ENCODE data around the gene NUP50.

NUP50 gene

DNA sequence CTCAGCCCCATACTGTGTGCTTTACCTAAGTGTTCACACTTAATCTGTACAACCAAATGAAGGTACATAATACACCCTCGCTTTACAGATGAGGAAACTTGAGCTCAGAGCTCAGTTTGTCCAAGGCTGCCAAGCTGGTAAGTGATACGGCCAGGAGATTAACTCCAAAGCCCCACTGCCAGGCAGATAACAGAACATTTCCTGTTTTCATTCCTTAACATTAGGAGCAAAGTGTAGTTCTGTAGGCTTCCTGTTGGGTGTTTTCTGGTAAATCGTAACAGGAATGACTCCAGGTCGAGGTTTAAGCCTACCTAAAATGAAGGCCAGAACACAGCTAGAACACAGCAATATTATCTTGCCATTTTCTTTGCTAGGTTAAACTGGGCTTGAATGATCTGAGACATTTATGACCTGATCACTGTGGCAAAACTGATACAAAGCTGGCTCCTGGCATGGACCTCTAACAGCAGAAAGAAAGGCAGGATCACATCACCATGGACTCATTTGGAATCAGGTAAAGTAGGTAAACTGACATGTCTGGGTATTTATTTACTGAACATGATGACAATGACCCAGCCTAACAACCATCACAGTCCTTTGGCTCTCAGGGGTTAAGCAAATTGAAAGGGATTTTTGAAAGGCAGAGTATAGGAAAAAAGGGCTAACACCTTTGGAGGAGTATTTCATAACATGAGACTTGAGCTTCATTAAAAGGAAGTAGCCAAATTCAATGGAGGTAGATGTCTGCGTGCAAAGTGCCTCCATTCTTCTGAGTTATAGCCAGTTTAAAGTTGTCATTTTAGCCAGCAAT lies 3.9 kb upstream of the NUP50 start:
- H3K27ac ChIP-seq (ENCODE audit: insufficient read depth in 1 of 2, low read depth in 1 of 2, low read length in 2 of 2, poor library complexity in 1 of 2, severe bottlenecking in 2 of 2), result no peak overlapping the region
- 31% methylated on average over 4 of the region's 5 CpGs for WGBS (ENCODE audit: insufficient coverage)
- H3K36me3 ChIP-seq (ENCODE audit: control insufficient read depth in 4 of 4, insufficient read depth in 4 of 4, low read length in 3 of 4), result peaks cover 2 to 26% (median 8%) of the 10 kb centered on the region in 4 experiments
- H3K9me3 ChIP-seq (ENCODE audit: control extremely low read depth in 1 of 5, control insufficient read depth in 4 of 5, insufficient read depth in 2 of 5, low read depth in 1 of 5, low read length in 4 of 5), result no peaks in the 10 kb centered on the region
- DNase-seq, result no peak
- H3K27me3 ChIP-seq (replicated peaks in 2 of 5; ENCODE audit: control insufficient read depth in 4 of 5, insufficient read depth in 5 of 5, low read length in 4 of 5), result no peaks in the 10 kb centered on the region
- ChIA-PET POLR2A (interaction anchor here (0.7 kb wide), 1 partner anchor 13 kb away, joined by 3 read pairs; no protein-coding TSS in a partner anchor), CTCF (interaction anchor here (0.9 to 1.4 kb wide), 4 partner anchors 8 to 57 kb away, joined by 3 to 4 read pairs (median 3); no protein-coding TSS in a partner anchor)
- peaks cover 13 to 50% (median 25%) of the 10 kb centered on the region in 4 experiments for H3K4me1 ChIP-seq (ENCODE audit: control extremely low read depth in 1 of 4, control insufficient read depth in 4 of 4, insufficient read depth in 4 of 4, low read length in 3 of 4)
- H3K4me3 ChIP-seq (ENCODE audit: control insufficient read depth in 1 of 7, extremely low read depth in 1 of 7, insufficient read depth in 4 of 7, low read depth in 2 of 7, low read length in 6 of 7), result peak overlapping the region in 2 of 7 experiments; percentile 6 to 25

GRCh38 chr22:45162531-45162930 lies 1.2 kb upstream of the NUP50 start:
- no peaks in the 10 kb centered on the region for H3K9me3 ChIP-seq (ENCODE audit: control extremely low read depth in 1 of 5, control insufficient read depth in 4 of 5, insufficient read depth in 2 of 5, low read depth in 1 of 5, low read length in 4 of 5)
- peak overlapping the region in 1 of 2 experiments; percentile 76 for H3K27ac ChIP-seq (ENCODE audit: insufficient read depth in 1 of 2, low read depth in 1 of 2, low read length in 2 of 2, poor library complexity in 1 of 2, severe bottlenecking in 2 of 2)
- H3K4me3 ChIP-seq (ENCODE audit: control insufficient read depth in 1 of 7, extremely low read depth in 1 of 7, insufficient read depth in 4 of 7, low read depth in 2 of 7, low read length in 6 of 7), result peak overlapping the region in 2 of 7 experiments; percentile 90 to 94
- WGBS (ENCODE audit: insufficient coverage), result 89% methylated on average over 17 of the region's 19 CpGs
- H3K27me3 ChIP-seq (replicated peaks in 2 of 5; ENCODE audit: control insufficient read depth in 4 of 5, insufficient read depth in 5 of 5, low read length in 4 of 5), result no peaks in the 10 kb centered on the region
- H3K4me1 ChIP-seq (ENCODE audit: control extremely low read depth in 1 of 4, control insufficient read depth in 4 of 4, insufficient read depth in 4 of 4, low read length in 3 of 4), result peaks cover 22 to 70% (median 39%) of the 10 kb centered on the region in 4 experiments
- ChIA-PET CTCF (no interaction called here), POLR2A (no interaction called here)
- H3K36me3 ChIP-seq (ENCODE audit: control insufficient read depth in 4 of 4, insufficient read depth in 4 of 4, low read length in 3 of 4), result peaks cover under 1 to 13% (median 7%) of the 10 kb centered on the region in 4 experiments
- DNase-seq, result no peak

GRCh38 chr22:45163099-45163450 lies 650 bp upstream of the NUP50 start:
- 4% methylated on average over 9 of the region's 13 CpGs for WGBS (ENCODE audit: insufficient coverage)
- DNase-seq, result peak in 2 of 3 donors; percentile 52 to 63

GRCh38 chr22:45164270-45165088 lies 754 bp downstream of the NUP50 start:
- 0% methylated on average over 50 of the region's 59 CpGs for WGBS (ENCODE audit: insufficient coverage)
- ChIA-PET POLR2A (interaction anchor here (0.9 kb wide), 1 partner anchor 58 kb away, joined by 3 read pairs; no protein-coding TSS in a partner anchor), CTCF (interaction anchor here (0.9 to 1.9 kb wide), 4 partner anchors 15 to 64 kb away, joined by 3 to 5 read pairs (median 4); no protein-coding TSS in a partner anchor)
- Histone ChIP-seq H3K4me1 (ENCODE audit: control extremely low read depth in 1 of 4, control insufficient read depth in 4 of 4, insufficient read depth in 4 of 4, low read length in 3 of 4) (peaks cover 19 to 59% (median 38%) of the 10 kb centered on the region in 4 experiments), H3K27ac (ENCODE audit: insufficient read depth in 1 of 2, low read depth in 1 of 2, low read length in 2 of 2, poor library complexity in 1 of 2, severe bottlenecking in 2 of 2) (peak overlapping the region; percentile 35 to 79), H3K27me3 (replicated peaks in 2 of 5; ENCODE audit: control insufficient read depth in 4 of 5, insufficient read depth in 5 of 5, low read length in 4 of 5) (no peaks in the 10 kb centered on the region), H3K9me3 (ENCODE audit: control extremely low read depth in 1 of 5, control insufficient read depth in 4 of 5, insufficient read depth in 2 of 5, low read depth in 1 of 5, low read length in 4 of 5) (no peaks in the 10 kb centered on the region), H3K36me3 (ENCODE audit: control insufficient read depth in 4 of 4, insufficient read depth in 4 of 4, low read length in 3 of 4) (peaks cover 5 to 19% (median 11%) of the 10 kb centered on the region in 4 experiments), H3K4me3 (ENCODE audit: control insufficient read depth in 1 of 7, extremely low read depth in 1 of 7, insufficient read depth in 4 of 7, low read depth in 2 of 7, low read length in 6 of 7) (peak overlapping the region; percentile 69 to 94 (median 86))
- peak in 1 of 3 donors; percentile 36 for DNase-seq

More at GRCh38 chr22:45163099-45163450, 650 bp upstream of the NUP50 start:
- H3K9me3 ChIP-seq (ENCODE audit: control extremely low read depth in 1 of 5, control insufficient read depth in 4 of 5, insufficient read depth in 2 of 5, low read depth in 1 of 5, low read length in 4 of 5), result no peaks in the 10 kb centered on the region
- peaks cover 21 to 65% (median 39%) of the 10 kb centered on the region in 4 experiments for H3K4me1 ChIP-seq (ENCODE audit: control extremely low read depth in 1 of 4, control insufficient read depth in 4 of 4, insufficient read depth in 4 of 4, low read length in 3 of 4)
- peaks cover 0 to 9% (median 5%) of the 10 kb centered on the region in 4 experiments for H3K36me3 ChIP-seq (ENCODE audit: control insufficient read depth in 4 of 4, insufficient read depth in 4 of 4, low read length in 3 of 4)
- H3K27me3 ChIP-seq (replicated peaks in 2 of 5; ENCODE audit: control insufficient read depth in 4 of 5, insufficient read depth in 5 of 5, low read length in 4 of 5), result no peaks in the 10 kb centered on the region
- H3K27ac ChIP-seq (ENCODE audit: insufficient read depth in 1 of 2, low read depth in 1 of 2, low read length in 2 of 2, poor library complexity in 1 of 2, severe bottlenecking in 2 of 2), result peak overlapping the region; percentile 33 to 76
- ChIA-PET POLR2A (interaction anchor here (0.9 kb wide), 1 partner anchor 59 kb away, joined by 3 read pairs; no protein-coding TSS in a partner anchor), CTCF (interaction anchor here (0.9 kb wide), 1 partner anchor 62 kb away, joined by 3 read pairs; no protein-coding TSS in a partner anchor)
- peak overlapping the region; percentile 69 to 94 (median 86) for H3K4me3 ChIP-seq (ENCODE audit: control insufficient read depth in 1 of 7, extremely low read depth in 1 of 7, insufficient read depth in 4 of 7, low read depth in 2 of 7, low read length in 6 of 7)

GRCh38 chr22:45166932-45167331 lies 3.2 kb downstream of the NUP50 start:
- Histone ChIP-seq H3K36me3 (ENCODE audit: control insufficient read depth in 4 of 4, insufficient read depth in 4 of 4, low read length in 3 of 4) (peaks cover 5 to 40% (median 28%) of the 10 kb centered on the region in 4 experiments), H3K9me3 (ENCODE audit: control extremely low read depth in 1 of 5, control insufficient read depth in 4 of 5, insufficient read depth in 2 of 5, low read depth in 1 of 5, low read length in 4 of 5) (no peaks in the 10 kb centered on the region), H3K4me3 (ENCODE audit: control insufficient read depth in 1 of 7, extremely low read depth in 1 of 7, insufficient read depth in 4 of 7, low read depth in 2 of 7, low read length in 6 of 7) (peak overlapping the region in 1 of 7 experiments; percentile 19), H3K27me3 (replicated peaks in 2 of 5; ENCODE audit: control insufficient read depth in 4 of 5, insufficient read depth in 5 of 5, low read length in 4 of 5) (no peaks in the 10 kb centered on the region), H3K4me1 (ENCODE audit: control extremely low read depth in 1 of 4, control insufficient read depth in 4 of 4, insufficient read depth in 4 of 4, low read length in 3 of 4) (peaks cover 10 to 54% (median 30%) of the 10 kb centered on the region in 4 experiments), H3K27ac (ENCODE audit: insufficient read depth in 1 of 2, low read depth in 1 of 2, low read length in 2 of 2, poor library complexity in 1 of 2, severe bottlenecking in 2 of 2) (no peak overlapping the region)
- WGBS (ENCODE audit: insufficient coverage), result 78% methylated on average over 3 of the region's 5 CpGs
- DNase-seq, result peak in 2 of 3 donors; percentile 57 to 74
- ChIA-PET POLR2A (no interaction called here), CTCF (interaction anchor here (2.2 kb wide), 1 partner anchor 71 kb away, joined by 5 read pairs; no protein-coding TSS in a partner anchor)

- POLR2A ChIA-PET, result interaction anchor here (0.6 kb wide), 1 partner anchor 499 kb away, joined by 5 read pairs; no protein-coding TSS in a partner anchor
- CTCF ChIA-PET, result interaction anchor here (1.1 kb wide), 1 partner anchor 21 kb away, joined by 3 read pairs; no protein-coding TSS in a partner anchor
- Histone ChIP-seq H3K4me1 (ENCODE audit: control extremely low read depth in 1 of 4, control insufficient read depth in 4 of 4, insufficient read depth in 4 of 4, low read length in 3 of 4) (peaks cover 13 to 53% (median 27%) of the 10 kb centered on the region in 4 experiments), H3K4me3 (ENCODE audit: control insufficient read depth in 1 of 7, extremely low read depth in 1 of 7, insufficient read depth in 4 of 7, low read depth in 2 of 7, low read length in 6 of 7) (no peak overlapping the region), H3K9me3 (ENCODE audit: control extremely low read depth in 1 of 5, control insufficient read depth in 4 of 5, insufficient read depth in 2 of 5, low read depth in 1 of 5, low read length in 4 of 5) (no peaks in the 10 kb centered on the region), H3K36me3 (ENCODE audit: control insufficient read depth in 4 of 4, insufficient read depth in 4 of 4, low read length in 3 of 4) (peaks cover 9 to 68% (median 44%) of the 10 kb centered on the region in 4 experiments), H3K27me3 (replicated peaks in 2 of 5; ENCODE audit: control insufficient read depth in 4 of 5, insufficient read depth in 5 of 5, low read length in 4 of 5) (no peaks in the 10 kb centered on the region), H3K27ac (ENCODE audit: insufficient read depth in 1 of 2, low read depth in 1 of 2, low read length in 2 of 2, poor library complexity in 1 of 2, severe bottlenecking in 2 of 2) (peak overlapping the region; percentile 25 to 58)
- 66% methylated on average over 18 of the region's 19 CpGs for WGBS (ENCODE audit: insufficient coverage)
- peak in 2 of 3 donors; percentile 43 to 66 for DNase-seq
Observed at GRCh38 chr22:45169591-45170466, 6.1 kb downstream of the NUP50 start.

Data from common myeloid progenitor, CD34-positive (primary cell).